ENCODE results near the gene ACOT13.
"Not testable (repeated sequence)": the region's sequence is repeated elsewhere in the genome, so short reads cannot be mapped to it uniquely, and the experiment has no call there.

Gene ACOT13

DNA sequence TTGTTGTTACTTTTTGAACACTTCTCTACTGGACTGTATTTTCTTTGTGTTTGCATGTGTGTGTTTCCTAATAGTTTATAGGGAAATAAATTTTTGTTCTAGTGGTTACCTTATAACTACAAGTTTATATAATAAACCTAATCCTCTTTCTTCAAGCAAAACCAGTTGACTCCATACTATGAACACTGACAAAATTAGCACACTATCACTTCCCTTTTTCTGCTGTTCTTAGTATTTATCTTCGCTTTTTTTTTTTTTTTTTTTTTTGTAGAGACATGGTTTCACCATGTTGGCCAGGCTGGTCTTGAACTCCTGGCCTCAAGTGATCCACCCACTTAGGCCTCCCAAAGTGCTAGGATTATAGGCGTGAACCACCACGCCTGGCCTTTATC lies 77.1 kb downstream of the ACOT13 start:
- Mint-ChIP-seq H3K27me3 (no peaks in the 10 kb centered on the region), H3K4me3 (peak overlapping the region; percentile 44), H3K4me1 (peaks cover 27% of the 10 kb centered on the region), H3K9me3 (peaks cover 3% of the 10 kb centered on the region), H3K27ac (peak overlapping the region; percentile 87), H3K36me3 (ENCODE audit: low read depth) (no peaks in the 10 kb centered on the region)
- DNase-seq (no peak), ATAC-seq (no peak)

DNA sequence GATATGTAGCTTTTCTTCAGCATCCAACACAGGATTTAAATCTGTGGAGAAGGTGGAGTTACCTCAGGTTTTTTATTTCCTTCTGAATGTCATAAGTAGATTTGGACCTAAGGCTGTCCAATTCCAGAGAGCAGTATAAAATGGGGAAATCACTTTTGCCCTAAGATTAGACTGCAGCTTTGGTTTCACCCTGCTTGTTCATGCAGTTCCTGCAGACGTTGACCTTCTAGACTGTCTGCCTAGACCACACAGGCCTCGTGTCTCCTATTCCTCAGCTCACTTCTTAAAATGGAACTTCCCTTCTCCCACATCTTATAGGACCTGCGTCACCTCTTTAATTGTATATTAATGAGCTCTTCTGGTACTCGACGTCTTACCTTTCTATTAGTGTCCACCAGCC lies 78.0 kb downstream of the ACOT13 start:
- H3K4me3 Mint-ChIP-seq: no peak overlapping the region
- H3K4me1 Mint-ChIP-seq: peaks cover 27% of the 10 kb centered on the region
- DNase-seq (no peak), ATAC-seq (no peak)
- H3K36me3 Mint-ChIP-seq (ENCODE audit: low read depth): no peaks in the 10 kb centered on the region
- no peaks in the 10 kb centered on the region for H3K27me3 Mint-ChIP-seq
- no peak overlapping the region for H3K27ac Mint-ChIP-seq
- H3K9me3 Mint-ChIP-seq: peaks cover under 1% of the 10 kb centered on the region

DNA sequence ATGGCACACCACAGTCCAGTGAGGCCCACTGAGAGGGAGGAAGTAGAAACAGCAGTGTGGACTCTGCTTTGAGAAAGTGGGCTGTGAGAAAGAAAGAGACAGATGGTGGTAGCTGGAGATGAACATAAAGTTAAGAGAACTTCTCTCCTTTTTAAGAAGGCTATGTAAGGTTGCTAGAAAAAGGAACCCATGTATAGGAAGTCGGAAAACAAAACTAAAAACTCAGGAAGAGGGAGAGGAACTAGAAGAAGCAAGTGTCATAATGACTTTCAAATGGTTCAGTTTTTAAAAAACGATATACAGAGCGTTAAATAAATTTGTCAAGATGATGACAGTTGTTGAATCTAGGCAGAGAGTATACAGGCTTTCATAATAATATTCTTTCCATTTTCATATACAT lies 82.4 kb downstream of the ACOT13 start:
- H3K4me1 Mint-ChIP-seq: peaks cover 3% of the 10 kb centered on the region

DNA sequence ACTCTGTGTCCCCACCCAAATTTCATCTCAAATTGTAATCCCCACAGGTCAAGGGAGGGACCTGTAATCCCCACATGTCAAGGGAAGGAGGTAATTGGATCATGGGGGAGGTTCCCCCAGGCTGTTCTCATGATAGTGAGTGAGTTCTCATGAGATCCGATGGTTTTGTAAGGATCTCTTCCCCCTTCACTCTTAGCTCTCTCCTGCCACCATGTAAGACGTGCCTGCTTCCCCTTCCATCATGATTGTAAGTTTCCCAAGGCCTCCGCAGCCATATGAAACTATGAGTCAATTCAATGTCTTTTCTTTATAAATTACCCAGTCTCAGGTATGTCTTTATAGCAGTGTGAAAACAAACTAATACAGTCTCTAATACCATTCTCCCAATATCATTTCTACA lies 84.0 kb downstream of the ACOT13 start:
- not testable (repeated sequence) for H3K27ac Mint-ChIP-seq; H3K9me3 Mint-ChIP-seq; ATAC-seq; H3K4me3 Mint-ChIP-seq; H3K36me3 Mint-ChIP-seq (ENCODE audit: low read depth); DNase-seq; H3K27me3 Mint-ChIP-seq; H3K4me1 Mint-ChIP-seq

More for the DNA sequence above, 82.4 kb downstream of the ACOT13 start:
- no peak for DNase-seq
- no peak overlapping the region for H3K27ac Mint-ChIP-seq
- no peak overlapping the region for H3K4me3 Mint-ChIP-seq
- H3K9me3 Mint-ChIP-seq: peaks cover 6% of the 10 kb centered on the region
- peaks cover under 1% of the 10 kb centered on the region for H3K36me3 Mint-ChIP-seq (ENCODE audit: low read depth)
- no peak for ATAC-seq
- H3K27me3 Mint-ChIP-seq: peaks cover 2% of the 10 kb centered on the region

DNA sequence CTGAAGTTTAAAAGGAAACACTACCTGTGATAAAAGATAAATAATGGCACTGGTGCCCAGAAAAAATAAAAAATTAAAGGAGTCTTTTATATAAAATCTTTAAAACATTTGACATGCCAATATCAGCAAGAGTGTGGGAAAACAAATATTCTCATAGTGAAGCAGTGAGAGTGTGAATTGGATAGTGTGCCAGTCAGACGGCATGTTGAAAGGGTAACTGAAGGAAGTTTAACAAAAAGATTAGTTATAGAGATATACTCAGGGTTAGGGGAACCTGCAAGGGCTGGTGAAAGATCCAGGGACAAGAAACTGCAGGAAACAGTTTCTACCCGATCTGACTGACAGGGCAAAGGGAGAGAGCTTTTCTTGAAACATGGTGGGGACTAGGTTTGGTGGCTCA lies 85.6 kb downstream of the ACOT13 start:
- H3K4me3 Mint-ChIP-seq: no peak overlapping the region
- H3K27ac Mint-ChIP-seq: no peak overlapping the region
- DNase-seq (no peak), ATAC-seq (no peak)
- H3K36me3 Mint-ChIP-seq (ENCODE audit: low read depth): peaks cover 1% of the 10 kb centered on the region
- peaks cover 8% of the 10 kb centered on the region for H3K9me3 Mint-ChIP-seq
- H3K4me1 Mint-ChIP-seq: no peaks in the 10 kb centered on the region
- H3K27me3 Mint-ChIP-seq: peaks cover 2% of the 10 kb centered on the region

DNA sequence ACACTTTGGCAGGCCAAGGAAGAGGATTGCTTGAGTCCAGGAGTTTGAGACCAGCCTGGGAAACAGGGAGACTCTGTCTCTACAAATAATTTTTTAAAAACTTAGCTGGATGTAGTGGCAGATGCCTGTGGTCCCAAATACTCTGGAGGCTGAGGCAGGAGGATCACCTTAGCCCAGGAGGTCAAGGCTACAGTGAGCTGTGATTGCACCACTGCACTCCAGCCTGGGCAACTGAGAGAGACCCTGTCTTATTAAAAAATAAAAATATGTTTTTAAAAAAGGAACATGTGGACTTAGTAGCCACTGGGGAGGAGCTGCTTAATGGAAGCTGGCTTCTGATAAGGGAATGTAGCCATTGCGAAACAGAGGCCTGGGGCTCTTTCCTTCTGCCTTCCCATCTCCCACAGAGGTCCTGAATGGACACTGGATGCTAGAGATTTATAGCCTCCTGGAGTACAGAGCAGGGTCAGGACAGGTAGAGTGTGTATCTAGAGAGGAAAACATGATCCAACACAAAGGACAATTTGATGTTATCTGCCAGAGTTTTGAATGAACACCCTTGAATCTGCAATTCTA lies 86.1 kb downstream of the ACOT13 start:
- no peak for ATAC-seq
- DNase-seq: no peak
- peaks cover 1% of the 10 kb centered on the region for H3K36me3 Mint-ChIP-seq (ENCODE audit: low read depth)
- H3K27ac Mint-ChIP-seq: no peak overlapping the region
- H3K27me3 Mint-ChIP-seq: peaks cover 2% of the 10 kb centered on the region
- H3K4me1 Mint-ChIP-seq: no peaks in the 10 kb centered on the region
- no peak overlapping the region for H3K4me3 Mint-ChIP-seq
- peaks cover 8% of the 10 kb centered on the region for H3K9me3 Mint-ChIP-seq

DNA sequence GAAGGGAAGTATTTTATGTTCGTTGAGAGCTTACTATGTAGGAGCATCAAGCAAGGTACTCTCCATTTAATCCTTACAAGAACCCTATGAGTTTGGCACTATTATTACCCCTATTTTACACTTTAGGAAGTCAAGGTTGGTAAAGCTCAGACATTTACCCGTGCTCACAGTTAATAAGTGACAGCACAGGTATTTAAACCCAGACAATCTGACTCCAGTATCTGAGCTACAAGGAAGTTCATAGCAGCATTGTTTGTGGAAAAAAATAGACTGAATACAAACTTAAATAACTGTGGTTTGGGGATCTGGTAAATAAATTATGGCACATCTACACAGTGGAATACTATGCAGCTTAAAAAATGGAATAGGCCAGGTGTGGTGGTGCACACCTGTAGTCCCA lies 86.7 kb downstream of the ACOT13 start:
- Mint-ChIP-seq H3K36me3 (ENCODE audit: low read depth) (peaks cover 1% of the 10 kb centered on the region), H3K27ac (no peak overlapping the region), H3K4me3 (no peak overlapping the region), H3K4me1 (no peaks in the 10 kb centered on the region), H3K9me3 (peaks cover 8% of the 10 kb centered on the region), H3K27me3 (peaks cover 2% of the 10 kb centered on the region)
- no peak for ATAC-seq
- DNase-seq: no peak

DNA sequence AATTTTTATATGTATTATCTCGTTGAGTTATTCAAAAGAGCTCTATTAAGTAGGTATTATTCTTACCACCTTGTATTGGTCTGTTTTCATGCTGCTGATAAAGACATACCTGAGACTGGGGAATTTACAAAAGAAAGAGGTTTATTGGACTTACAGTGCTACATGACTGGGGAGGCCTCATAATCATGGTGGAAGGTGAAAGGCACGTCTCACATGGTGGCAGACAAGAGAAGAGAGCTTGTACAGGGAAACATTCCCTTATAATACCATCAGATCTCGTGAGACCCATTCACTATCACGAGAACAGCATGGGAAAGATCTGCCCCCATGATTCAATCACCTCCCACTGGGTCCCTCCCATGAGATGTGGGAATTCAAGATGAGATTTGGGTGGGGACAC lies 87.5 kb downstream of the ACOT13 start:
- H3K4me1 Mint-ChIP-seq; H3K27ac Mint-ChIP-seq; H3K9me3 Mint-ChIP-seq; H3K36me3 Mint-ChIP-seq (ENCODE audit: low read depth); DNase-seq; H3K27me3 Mint-ChIP-seq; ATAC-seq; H3K4me3 Mint-ChIP-seq: not testable (repeated sequence)
